Measurements from ENCODE around the gene GJC1.
"Not testable (repeated sequence)": the region's sequence is repeated elsewhere in the genome, so short reads cannot be mapped to it uniquely, and the experiment has no call there.

Gene GJC1

DNA sequence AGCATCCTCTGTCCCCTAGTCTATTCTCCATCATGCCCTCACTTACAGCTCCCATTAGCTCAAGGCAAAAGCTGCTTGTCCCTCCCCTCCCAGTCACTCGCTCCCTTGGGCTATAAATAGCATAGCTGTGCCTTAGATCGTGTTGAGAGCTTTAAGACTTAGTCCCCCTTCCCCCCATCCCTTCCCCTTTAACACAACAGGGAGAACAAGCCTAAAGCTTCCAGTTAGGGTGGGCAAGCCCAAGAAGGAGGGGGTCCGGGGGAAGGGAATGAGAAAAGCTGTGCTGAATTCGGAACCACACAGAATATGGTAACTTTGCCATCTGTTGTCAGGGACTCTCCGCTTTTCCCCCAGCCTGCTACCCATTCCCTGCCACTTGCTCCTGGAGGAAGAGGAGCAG is 12.7 kb upstream of the GJC1 start:
- DNase-seq = no peak

GRCh38 chr17:44840936-44841335 is 10.8 kb upstream of the GJC1 start:
- DNase-seq = no peak

DNA sequence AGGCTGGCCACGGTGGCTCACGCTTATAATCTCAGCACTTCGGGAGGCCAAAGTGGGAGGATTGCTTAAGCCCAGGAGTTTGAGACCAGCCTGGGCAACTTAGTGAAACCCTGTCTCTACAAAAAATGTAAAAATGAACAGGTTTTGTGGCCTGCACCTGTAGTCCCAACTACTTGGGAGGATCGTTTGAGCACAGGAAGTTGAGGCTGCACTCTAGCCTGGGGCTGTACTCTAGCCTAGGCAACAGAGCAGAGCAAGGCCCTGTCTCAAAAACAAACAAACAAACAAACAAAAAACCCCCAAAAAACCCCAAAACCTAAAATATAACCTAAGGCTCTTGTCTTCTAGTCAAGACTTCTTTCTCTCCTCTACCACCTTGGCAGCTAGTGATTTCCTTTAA is 10.2 kb upstream of the GJC1 start:
- no peak for DNase-seq

DNA sequence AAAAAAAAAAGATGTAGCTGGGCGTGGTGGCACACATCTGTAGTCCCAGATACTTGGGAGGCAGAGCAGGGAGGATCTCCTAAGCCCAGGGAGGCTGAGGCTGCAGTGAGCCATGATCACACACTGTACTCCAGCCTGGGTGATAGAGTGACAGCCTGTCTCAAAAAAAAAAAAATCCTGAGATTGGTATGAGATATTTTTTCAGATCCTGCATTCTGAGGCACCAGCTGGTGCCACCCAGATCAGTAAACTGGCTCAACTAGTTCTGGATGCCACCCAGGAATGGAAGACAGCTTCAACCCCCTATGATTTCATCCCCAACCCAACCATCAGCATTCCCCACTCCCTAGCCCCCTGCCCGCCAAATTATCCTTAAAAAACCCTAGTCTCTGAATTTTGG is 7.1 kb upstream of the GJC1 start:
- DNase-seq = no peak

GRCh38 chr17:44832805-44833204 is 2.7 kb upstream of the GJC1 start:
- DNase-seq = no peak

DNA sequence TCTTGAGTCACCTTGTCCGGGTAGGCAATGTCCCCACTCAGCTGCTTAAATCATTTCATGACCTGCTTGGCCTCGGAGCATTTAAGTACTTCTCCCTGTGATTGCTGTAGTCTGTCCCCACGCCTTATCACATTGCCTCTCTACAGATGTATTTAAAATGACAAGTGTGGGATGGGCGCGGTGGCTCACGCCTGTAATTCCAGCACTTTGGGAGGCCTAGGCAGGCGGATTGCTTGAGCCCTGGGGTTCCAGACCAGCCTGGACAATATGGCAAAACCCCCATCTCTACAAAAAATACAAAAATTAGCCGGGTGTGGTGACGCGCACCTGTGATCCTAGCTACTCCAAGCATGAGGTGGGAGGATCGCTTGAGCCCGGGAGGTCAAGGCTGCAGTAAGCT is 1.3 kb upstream of the GJC1 start:
- DNase-seq = no peak

GRCh38 chr17:44830359-44831288 is 537 bp upstream of the GJC1 start:
- no peak for DNase-seq

- DNase-seq = no peak
Observed at GRCh38 chr17:44828919-44829522, 1.1 kb downstream of the GJC1 start.

DNA sequence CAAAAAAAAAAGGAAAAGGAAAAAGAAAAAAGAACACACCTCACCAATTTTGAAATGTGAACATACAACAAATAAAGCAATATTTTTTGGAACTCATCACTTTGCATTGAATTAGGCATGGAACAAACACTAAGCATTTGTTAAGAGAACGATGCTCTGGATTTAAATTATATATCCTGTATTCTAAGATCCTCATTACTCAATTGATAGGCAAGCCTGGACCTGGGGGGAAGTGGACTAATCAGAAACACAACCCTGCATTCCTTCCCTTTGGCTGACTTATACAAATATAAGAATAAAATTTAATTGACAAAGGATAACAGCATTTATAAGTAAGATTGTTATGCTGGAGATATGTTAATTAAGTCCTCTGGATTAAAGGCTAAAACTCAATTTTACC is 2.2 kb downstream of the GJC1 start:
- no peak for DNase-seq

DNA sequence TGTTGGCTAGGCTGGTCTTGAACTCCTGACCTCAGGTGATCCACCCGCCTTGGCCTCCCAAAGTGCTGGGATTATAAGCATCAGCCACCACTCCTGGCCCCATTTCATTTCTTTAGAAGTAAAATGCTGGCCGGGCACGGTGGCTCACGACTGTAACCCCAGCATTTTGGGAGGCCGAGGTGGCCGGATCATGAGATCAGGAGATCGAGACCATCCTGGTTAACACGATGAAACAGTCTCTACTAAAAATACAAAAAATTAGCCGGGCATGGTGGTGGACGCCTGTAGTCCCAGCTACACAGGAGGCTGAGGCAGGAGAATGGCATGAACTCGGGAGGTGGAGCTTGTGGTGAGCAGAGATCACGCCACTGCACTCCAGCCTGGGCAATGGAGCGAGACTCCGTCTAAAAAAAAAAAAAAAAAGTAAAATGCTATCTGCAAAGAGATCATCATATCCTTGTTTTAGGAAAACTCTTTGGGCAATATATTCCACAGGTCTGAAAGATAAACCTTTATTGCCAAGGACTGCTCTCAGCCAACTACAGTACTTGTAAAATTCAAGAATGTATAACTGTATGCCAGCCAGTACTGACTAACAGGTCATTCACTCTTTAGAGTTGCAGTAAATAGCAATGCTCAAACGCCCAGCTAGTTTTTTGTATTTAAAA is 3.8 kb downstream of the GJC1 start:
- DNase-seq = no peak

DNA sequence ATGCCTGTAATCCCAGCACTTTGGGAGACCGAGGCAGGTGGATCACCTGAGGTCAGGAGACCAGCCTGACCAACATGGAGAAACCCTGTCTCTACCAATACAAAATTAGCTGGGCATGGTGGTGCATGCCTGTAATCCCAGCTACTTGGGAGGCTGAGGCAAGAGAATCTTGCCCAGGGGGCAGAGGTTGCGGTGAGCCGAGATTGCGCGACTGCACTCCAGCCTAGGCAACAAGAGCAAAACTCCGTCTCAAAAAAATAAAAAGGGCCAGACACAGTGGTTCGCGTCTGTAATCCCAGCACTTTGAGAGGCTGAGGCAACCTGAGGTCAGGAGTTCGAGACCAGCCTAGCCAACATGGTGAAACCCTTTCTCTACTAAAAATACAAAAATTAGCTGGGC is 4.9 kb downstream of the GJC1 start:
- not testable (repeated sequence) for DNase-seq

DNA sequence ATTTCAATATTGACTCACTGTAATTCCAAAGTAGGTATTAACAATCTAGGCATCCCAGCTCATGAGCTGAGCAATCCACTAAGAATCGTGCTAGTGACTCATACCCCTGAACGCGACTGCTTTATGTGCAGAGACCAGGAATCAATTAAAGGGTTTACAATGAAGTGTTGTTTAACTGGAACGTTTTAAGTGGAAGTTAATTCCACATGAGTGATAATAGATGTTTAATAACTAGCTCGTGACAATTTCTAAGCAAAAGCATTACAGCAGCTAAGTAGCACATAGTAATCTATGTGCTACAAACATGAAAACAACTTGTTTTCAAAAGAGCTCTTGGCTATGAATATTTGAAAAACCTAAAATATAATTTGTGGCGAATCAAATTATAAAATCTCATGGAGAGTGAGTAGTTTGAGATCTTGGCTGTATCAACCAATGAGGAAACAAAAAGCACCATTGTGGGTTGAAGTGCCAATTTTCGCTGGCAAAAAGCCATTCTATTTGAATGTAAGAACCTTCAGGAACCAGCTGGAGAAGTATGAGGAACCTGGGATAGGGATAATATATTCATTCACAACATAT is 9.4 kb downstream of the GJC1 start:
- no peak for DNase-seq

DNA sequence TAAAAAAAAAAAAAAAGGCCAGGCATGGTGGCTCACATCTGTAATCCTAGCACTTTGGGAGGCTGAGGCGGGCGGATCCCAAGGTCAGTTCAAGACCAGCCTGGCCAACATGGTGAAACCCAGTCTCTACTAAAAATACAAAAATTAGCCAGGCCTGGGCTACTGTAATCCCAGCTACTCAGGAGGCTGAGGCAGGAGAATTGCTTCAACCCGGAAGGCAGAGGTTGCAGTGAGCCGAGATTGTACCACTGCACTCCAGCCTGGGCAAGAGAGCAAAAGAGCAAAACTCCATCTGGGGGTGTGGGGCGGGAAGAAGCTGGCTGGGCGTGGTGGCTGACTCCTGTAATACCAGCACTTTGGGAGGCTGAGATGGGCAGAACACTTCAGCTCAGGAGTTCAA is 11.6 kb downstream of the GJC1 start:
- not testable (repeated sequence) for DNase-seq

DNA sequence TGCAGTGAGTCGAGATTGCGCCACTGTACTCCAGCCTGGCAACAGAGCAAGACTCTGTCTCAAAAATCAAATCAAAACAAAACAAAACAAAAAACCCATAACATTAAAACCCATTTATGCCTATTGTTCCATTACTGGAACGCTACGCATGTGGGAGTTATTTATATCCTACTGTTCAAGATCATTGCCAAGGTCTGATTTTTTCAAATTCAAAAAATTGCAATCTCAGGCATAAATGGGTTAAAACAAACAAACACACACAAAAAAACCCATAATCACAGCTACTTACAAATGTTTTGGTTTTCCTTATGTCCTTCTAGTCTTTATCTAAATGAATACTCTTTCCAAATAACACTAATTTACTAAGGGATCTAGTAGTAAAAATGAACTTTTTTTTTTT is 17.8 kb downstream of the GJC1 start:
- DNase-seq = no peak

DNA sequence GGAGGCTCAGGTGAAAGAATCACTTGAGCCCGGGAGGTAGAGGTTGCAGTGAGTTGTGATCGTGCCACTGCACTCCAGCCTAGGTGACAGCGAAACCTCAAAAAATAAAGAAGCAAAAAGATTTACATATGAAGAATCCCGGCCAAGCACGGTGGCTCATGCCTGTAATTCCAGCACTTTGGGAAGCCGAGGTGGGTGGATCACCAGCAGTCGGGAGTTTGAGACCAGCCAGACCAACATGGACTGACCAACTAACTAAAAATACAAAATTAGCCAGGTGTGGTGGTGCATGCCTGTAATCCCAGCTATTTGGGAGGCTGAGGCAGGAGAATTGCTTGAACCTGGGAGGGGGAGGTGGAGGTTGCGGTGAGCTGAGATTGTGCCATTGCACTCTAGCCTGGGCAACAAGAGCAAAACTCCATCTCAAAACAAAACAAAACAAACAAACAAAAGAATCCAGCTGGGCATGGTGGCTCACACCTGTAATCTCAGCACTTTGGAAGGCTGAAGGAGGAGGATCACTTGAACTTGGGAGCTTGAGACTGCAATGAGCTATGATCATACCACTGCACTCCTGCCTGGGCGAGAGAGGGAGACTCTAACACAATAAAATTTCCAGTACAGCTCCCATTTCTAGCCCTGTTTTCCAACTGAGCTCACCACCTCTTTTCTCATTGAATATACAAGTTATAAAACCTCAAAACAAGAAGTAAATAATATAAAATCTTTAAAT is 21.3 kb downstream of the GJC1 start:
- DNase-seq = not testable (repeated sequence)

DNA sequence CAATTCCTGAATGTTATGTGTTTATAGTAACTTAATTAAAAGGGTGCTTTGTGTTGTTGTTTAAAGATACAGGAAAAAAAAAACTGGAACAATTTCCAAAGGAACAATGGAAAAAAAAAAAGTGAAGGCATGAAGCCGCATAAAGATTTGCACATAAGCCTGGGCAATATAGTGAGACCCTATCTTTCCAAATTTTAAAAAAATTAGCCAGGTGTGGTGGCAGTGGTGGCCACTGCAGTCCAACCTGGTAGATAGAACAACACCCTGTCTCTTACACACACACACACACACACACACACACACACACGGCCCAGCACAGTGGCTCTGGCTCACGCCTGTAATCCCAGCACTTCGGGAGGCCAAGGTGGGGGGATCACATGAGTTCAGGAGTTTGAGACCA is 21.9 kb downstream of the GJC1 start:
- DNase-seq = no peak

DNA sequence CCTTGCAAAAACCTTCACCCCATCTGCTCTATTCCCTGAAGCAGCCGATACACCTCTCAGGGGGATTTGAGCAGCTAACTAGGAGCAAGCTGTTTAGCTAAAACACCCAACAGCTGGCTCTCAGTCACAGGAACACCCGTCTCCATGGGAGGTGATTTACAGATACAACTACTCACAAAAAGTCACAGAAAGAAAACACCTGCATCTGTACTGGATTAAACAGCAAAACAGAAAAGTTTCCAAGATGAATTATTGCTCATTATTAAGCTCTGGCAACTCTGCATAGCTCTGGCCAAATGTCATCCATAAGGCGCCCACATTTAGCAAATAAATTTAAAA is 22.3 kb downstream of the GJC1 start:
- DNase-seq = no peak

DNA sequence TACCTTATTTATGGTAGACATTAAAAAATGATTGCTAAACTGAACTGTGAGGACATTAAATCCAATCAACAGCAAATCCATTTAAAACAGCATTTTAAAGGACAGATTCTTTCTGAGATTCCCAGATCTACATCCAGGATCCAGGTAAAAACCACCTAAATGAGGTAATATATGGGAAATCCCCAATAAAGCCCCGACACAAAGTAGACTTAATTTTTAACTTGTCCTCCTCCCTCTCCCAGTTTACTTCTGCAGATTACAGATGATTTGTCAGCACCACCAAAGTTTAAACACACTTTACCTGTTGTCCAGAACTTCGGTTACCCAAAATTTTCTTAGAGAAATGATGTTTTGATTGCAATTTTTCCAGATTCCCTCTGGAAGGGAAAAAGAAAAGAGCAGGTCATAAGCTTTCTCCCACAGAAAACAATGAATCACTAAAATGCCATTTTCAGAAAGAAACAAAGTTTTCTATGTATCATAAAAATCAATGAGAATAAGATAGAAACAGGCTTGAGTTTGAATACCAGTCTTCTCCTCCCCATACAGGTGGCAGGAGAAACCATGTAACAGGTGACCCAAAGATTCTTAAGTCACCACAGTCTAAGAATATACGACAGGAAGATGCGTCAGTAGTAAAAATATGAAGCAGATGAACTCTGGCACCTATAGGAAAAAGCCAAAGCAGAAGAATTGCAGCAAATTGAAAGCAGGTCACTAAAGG is 22.8 kb downstream of the GJC1 start:
- DNase-seq = no peak

DNA sequence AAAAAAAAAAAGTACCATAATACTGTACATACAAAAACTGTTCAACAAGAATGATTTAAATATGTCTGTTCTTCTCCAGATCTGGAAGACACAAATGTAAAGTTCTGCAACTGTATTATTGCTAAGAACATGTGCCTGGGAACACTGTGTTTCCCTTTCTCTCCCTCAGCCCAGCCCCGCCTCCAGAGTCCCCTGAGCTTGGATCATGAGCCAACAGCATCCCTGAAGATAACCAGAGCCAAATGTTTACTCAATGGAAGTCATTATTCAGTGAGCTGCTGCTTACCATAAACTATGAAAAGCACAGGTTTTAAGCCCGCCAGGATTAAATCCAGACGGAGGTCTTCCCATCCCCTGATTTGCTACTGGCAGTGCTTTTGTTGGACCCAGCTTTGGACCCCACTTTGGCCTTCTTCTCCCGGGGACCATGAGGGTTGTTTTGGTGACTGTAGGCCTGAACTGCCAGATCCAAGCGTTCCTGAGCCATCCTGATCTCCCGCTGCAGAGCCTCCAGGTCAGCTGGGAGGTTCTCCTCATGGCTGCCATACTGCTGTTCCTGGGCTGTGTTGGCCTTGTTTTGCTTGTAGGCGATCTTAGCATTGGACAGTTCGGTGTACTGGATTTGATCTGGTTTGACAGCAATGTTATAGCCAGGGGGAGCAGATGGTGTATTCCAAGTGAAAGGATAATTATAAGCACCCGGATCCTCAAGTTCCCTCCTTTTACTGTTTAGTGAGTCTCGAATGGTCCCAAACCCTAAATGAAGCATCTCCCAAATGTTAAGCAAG is 25.6 kb downstream of the GJC1 start:
- DNase-seq = no peak

- DNase-seq = no peak
Observed at GRCh38 chr17:44801880-44802279, 28.2 kb downstream of the GJC1 start.

GRCh38 chr17:44798356-44798755 is 31.7 kb downstream of the GJC1 start:
- no peak for DNase-seq

GRCh38 chr17:44797802-44798201 is 32.3 kb downstream of the GJC1 start:
- DNase-seq = no peak

Measured in activated CD4-positive, CD25-positive, alpha-beta regulatory T cell (primary cell).